ENCODE data around the gene DHRS13.

The DHRS13 gene

GRCh38 chr17:28854457-28855335, 48.2 kb downstream of the DHRS13 start, which contains the start of gene ERAL1:
TSS of gene ERAL1 (plus strand) at chr17:28855016. CDS start at chr17:28855035, 19 bp downstream.
- TF ChIP-seq EZH2 (IDR thresholded peaks at IDR 0.05; ENCODE audit: borderline replicate concordance, low read length), result no peak
- TF ChIP-seq CTCF (IDR thresholded peaks at IDR 0.05; ENCODE audit: low read length), result no peak
- Histone ChIP-seq H4K20me1 (ENCODE audit: insufficient read depth, low read length) (no peaks in the 10 kb centered on the region), H3F3A (ENCODE audit: insufficient read depth, low read length) (no peaks in the 10 kb centered on the region), H3K27me3 (ENCODE audit: insufficient read depth, low read length) (no peaks in the 10 kb centered on the region), H3K9me2 (ENCODE audit: low read depth, low read length) (no peaks in the 10 kb centered on the region), H3K9me3 (ENCODE audit: low read length) (no peaks in the 10 kb centered on the region), H3K79me2 (ENCODE audit: insufficient read depth, low read length) (no peaks in the 10 kb centered on the region; the same call in 1 of the 2 replicates), H3K27ac (ENCODE audit: low read depth, low read length, poor library complexity, severe bottlenecking) (peak within 1 kb of the TSS; percentile 43), H3K4me3 (ENCODE audit: low read depth, low read length, poor library complexity, severe bottlenecking) (peak within 1 kb of the TSS; percentile 92), H2AFZ (ENCODE audit: low read length) (peak within 1 kb of the TSS; percentile 27), H3K4me2 (ENCODE audit: low read length) (peak within 1 kb of the TSS; percentile 95), H3K36me3 (ENCODE audit: insufficient read depth, low read length) (peaks cover 22% of the 10 kb centered on the region), H3K9ac (ENCODE audit: low read length) (peak within 1 kb of the TSS; percentile 90), H3K4me1 (ENCODE audit: insufficient read depth, low read length, severe bottlenecking) (peaks cover 19% of the 10 kb centered on the region)

GRCh38 chr17:28853295-28853694, 49.6 kb downstream of the DHRS13 start:
- H3K4me1 ChIP-seq (ENCODE audit: insufficient read depth, low read length, severe bottlenecking), result peaks cover 19% of the 10 kb centered on the region
- no peak overlapping the region for H3K27ac ChIP-seq (ENCODE audit: low read depth, low read length, poor library complexity, severe bottlenecking)
- H3K4me2 ChIP-seq (ENCODE audit: low read length), result no peak overlapping the region
- H3K79me2 ChIP-seq (ENCODE audit: insufficient read depth, low read length), result no peaks in the 10 kb centered on the region; the same call in 1 of the 2 replicates
- no peak overlapping the region for H3K4me3 ChIP-seq (ENCODE audit: low read depth, low read length, poor library complexity, severe bottlenecking)
- no peaks in the 10 kb centered on the region for H3K27me3 ChIP-seq (ENCODE audit: insufficient read depth, low read length)
- H4K20me1 ChIP-seq (ENCODE audit: insufficient read depth, low read length), result no peaks in the 10 kb centered on the region
- no peaks in the 10 kb centered on the region for H3F3A ChIP-seq (ENCODE audit: insufficient read depth, low read length)
- H3K9me2 ChIP-seq (ENCODE audit: low read depth, low read length), result no peaks in the 10 kb centered on the region
- no peak for TF ChIP-seq CTCF (IDR thresholded peaks at IDR 0.05; ENCODE audit: low read length)
- no peak for TF ChIP-seq EZH2 (IDR thresholded peaks at IDR 0.05; ENCODE audit: borderline replicate concordance, low read length)
- no peak overlapping the region for H2AFZ ChIP-seq (ENCODE audit: low read length)
- no peaks in the 10 kb centered on the region for H3K9me3 ChIP-seq (ENCODE audit: low read length)
- H3K36me3 ChIP-seq (ENCODE audit: insufficient read depth, low read length), result peaks cover 12% of the 10 kb centered on the region
- no peak overlapping the region for H3K9ac ChIP-seq (ENCODE audit: low read length)

GRCh38 chr17:28849281-28849680, 53.6 kb downstream of the DHRS13 start:
- Histone ChIP-seq H3K9me3 (ENCODE audit: low read length) (no peaks in the 10 kb centered on the region), H3K4me3 (ENCODE audit: low read depth, low read length, poor library complexity, severe bottlenecking) (no peak overlapping the region), H4K20me1 (ENCODE audit: insufficient read depth, low read length) (no peaks in the 10 kb centered on the region), H3K4me1 (ENCODE audit: insufficient read depth, low read length, severe bottlenecking) (peaks cover 10% of the 10 kb centered on the region), H2AFZ (ENCODE audit: low read length) (no peak overlapping the region), H3K4me2 (ENCODE audit: low read length) (no peak overlapping the region), H3K9me2 (ENCODE audit: low read depth, low read length) (no peaks in the 10 kb centered on the region), H3K79me2 (ENCODE audit: insufficient read depth, low read length) (no peaks in the 10 kb centered on the region), H3K9ac (ENCODE audit: low read length) (no peak overlapping the region), H3K27ac (ENCODE audit: low read depth, low read length, poor library complexity, severe bottlenecking) (no peak overlapping the region), H3K27me3 (ENCODE audit: insufficient read depth, low read length) (no peaks in the 10 kb centered on the region), H3F3A (ENCODE audit: insufficient read depth, low read length) (no peaks in the 10 kb centered on the region), H3K36me3 (ENCODE audit: insufficient read depth, low read length) (no peaks in the 10 kb centered on the region)
- TF ChIP-seq EZH2 (IDR thresholded peaks at IDR 0.05; ENCODE audit: borderline replicate concordance, low read length) (no peak), CTCF (IDR thresholded peaks at IDR 0.05; ENCODE audit: low read length) (no peak)
